Stromal cell of bone marrow (primary cell): ENCODE results near the gene RUSC2.
"Not testable (repeated sequence)": the region's sequence is repeated elsewhere in the genome, so short reads cannot be mapped to it uniquely, and the experiment has no call there.

Experiments used
- DNase-seq: peaks from one replicate; pipeline ENCODE4 v3.0.0-alpha.2; 2012; ENCODE audit warnings: low read depth

Gene RUSC2

GRCh38 chr9:35489313-35490154, at the start of gene RUSC2:
Gene RUSC2, plus strand, starts transcription at chr9:35490111. Its CDS starts 56,411 bp downstream, at chr9:35546522.
- peak; percentile 79 for DNase-seq

GRCh38 chr9:35446012-35446411, 43.9 kb upstream of the RUSC2 start:
- DNase-seq = no peak

- no peak for DNase-seq
These were observed 41.4 kb upstream of the RUSC2 start for GRCh38 chr9:35448496-35448895.

GRCh38 chr9:35452481-35452880, 37.4 kb upstream of the RUSC2 start:
- no peak for DNase-seq

- DNase-seq = no peak
These were observed 36.1 kb upstream of the RUSC2 start for GRCh38 chr9:35453786-35454185.

- peak; percentile 36 for DNase-seq
These were observed 25.5 kb upstream of the RUSC2 start for GRCh38 chr9:35464141-35465025.

- DNase-seq = no peak
These were observed 19.6 kb upstream of the RUSC2 start for GRCh38 chr9:35470340-35470739.

- peak; percentile 92 for DNase-seq
These were observed 19.0 kb upstream of the RUSC2 start for GRCh38 chr9:35470894-35471293.

- DNase-seq = no peak
These were observed 13.3 kb upstream of the RUSC2 start for GRCh38 chr9:35476596-35476995.

GRCh38 chr9:35477211-35477855, 12.6 kb upstream of the RUSC2 start:
- peak; percentile 84 for DNase-seq

GRCh38 chr9:35478871-35479270, 11.0 kb upstream of the RUSC2 start:
- no peak for DNase-seq

GRCh38 chr9:35481347-35481975, 8.4 kb upstream of the RUSC2 start:
- peak; percentile 64 for DNase-seq

- DNase-seq = no peak
These were observed 7.8 kb upstream of the RUSC2 start for GRCh38 chr9:35482071-35482470.

GRCh38 chr9:35484406-35484805, 5.5 kb upstream of the RUSC2 start:
- no peak for DNase-seq

GRCh38 chr9:35487081-35487480, 2.8 kb upstream of the RUSC2 start:
- DNase-seq = no peak

- no peak for DNase-seq
These were observed 1.9 kb upstream of the RUSC2 start for GRCh38 chr9:35488021-35488420.

GRCh38 chr9:35488566-35489312, 1.2 kb upstream of the RUSC2 start:
- DNase-seq = no peak

GRCh38 chr9:35490155-35490909, 421 bp downstream of the RUSC2 start:
- no peak for DNase-seq

GRCh38 chr9:35490910-35491465, 1.1 kb downstream of the RUSC2 start:
- DNase-seq = no peak

- DNase-seq = not testable (repeated sequence)
These were observed 3.2 kb downstream of the RUSC2 start for GRCh38 chr9:35493119-35493518.
